Stimulated activated CD4-positive, alpha-beta T cell treated with anti-CD3 and anti-CD28 coated beads, Interleukin-1b, Interleukin-23, amount 100 ng/mL, for 24 hours (primary cell): ENCODE measurements around the gene NUTF2.
"Not testable (repeated sequence)": the region's sequence is repeated elsewhere in the genome, so short reads cannot be mapped to it uniquely, and the experiment has no call there.

Experiments used
- DNase-seq, 4 experiments: peaks; one replicate each; pipeline ENCODE4 v3.0.0-alpha.2; 2020; ENCODE audit warnings: low read depth in 4 of 4, low spot score in 1 of 4

The NUTF2 gene

GRCh38 chr16:67883146-67883871 lies 36.6 kb downstream of the NUTF2 start:
- no peak for DNase-seq

- peak; percentile 47 to 63 (median 57) for DNase-seq
These were observed 37.1 kb downstream of the NUTF2 start for GRCh38 chr16:67883872-67884261.

- no peak for DNase-seq
These were observed 38.0 kb downstream of the NUTF2 start, which contains the start of gene NRN1L for GRCh38 chr16:67884684-67885083. Gene NRN1L, plus strand, starts transcription at chr16:67884885. Its CDS starts 19 bp downstream, at chr16:67884904.

- DNase-seq: no peak
These were observed 38.8 kb downstream of the NUTF2 start for GRCh38 chr16:67885545-67885944.

GRCh38 chr16:67885976-67886375 lies 39.2 kb downstream of the NUTF2 start:
- no peak for DNase-seq

GRCh38 chr16:67886387-67886786 lies 39.7 kb downstream of the NUTF2 start:
- DNase-seq: no peak

GRCh38 chr16:67888331-67888730 lies 41.6 kb downstream of the NUTF2 start:
- no peak for DNase-seq

GRCh38 chr16:67892375-67892774 lies 45.6 kb downstream of the NUTF2 start:
- no peak for DNase-seq

GRCh38 chr16:67892899-67893742 lies 46.4 kb downstream of the NUTF2 start, which contains the start of gene PSKH1:
Gene PSKH1, plus strand, starts transcription at chr16:67893254. Its CDS starts 15,496 bp downstream, at chr16:67908750.
- DNase-seq: peak; percentile 83 to 93 (median 92)

GRCh38 chr16:67893743-67894399 lies 47.1 kb downstream of the NUTF2 start:
- DNase-seq: no peak

GRCh38 chr16:67897231-67897630 lies 50.5 kb downstream of the NUTF2 start:
- no peak for DNase-seq

- no peak for DNase-seq
These were observed 55.0 kb downstream of the NUTF2 start for GRCh38 chr16:67901734-67902133.

- no peak for DNase-seq
These were observed 56.1 kb downstream of the NUTF2 start for GRCh38 chr16:67902831-67903230.

- DNase-seq: no peak
These were observed 60.9 kb downstream of the NUTF2 start for GRCh38 chr16:67907397-67908180.

- DNase-seq: no peak
These were observed 62.5 kb downstream of the NUTF2 start for GRCh38 chr16:67909056-67909742.

- no peak for DNase-seq
These were observed 63.4 kb downstream of the NUTF2 start for GRCh38 chr16:67910158-67910557.

GRCh38 chr16:67914758-67915495 lies 68.2 kb downstream of the NUTF2 start:
- DNase-seq: no peak

GRCh38 chr16:67915496-67915769 lies 68.7 kb downstream of the NUTF2 start:
- not testable (repeated sequence) for DNase-seq

GRCh38 chr16:67915831-67916723 lies 69.3 kb downstream of the NUTF2 start:
- DNase-seq: no peak
